HEK293T (cell line): Measurements from ENCODE around the gene PACS2.

Experiments used
- HDGF ChIP-seq: fragments of 450-650 bp; IDR thresholded peaks from 2 replicates; pipeline ENCODE4 v1.6.1; 2017; ENCODE audit warnings: antibody characterized with exemption, borderline replicate concordance
- SUZ12 ChIP-seq: fragments of 450-650 bp; IDR thresholded peaks from 2 replicates; pipeline ENCODE4 v1.6.1; 2016; ENCODE audit warnings: mild to moderate bottlenecking

- TF ChIP-seq HDGF (no peak), SUZ12 (no peak)
These were observed 2.7 kb upstream of the PACS2 start for GRCh38 chr14:105311838-105312237.
